NCI-H1436 treated with DMSO at 0.1 percent for 48 hours (cell line): ENCODE data around the gene PHYKPL.
"Not testable (repeated sequence)": the region's sequence is repeated elsewhere in the genome, so short reads cannot be mapped to it uniquely, and the experiment has no call there.

Source experiments
- DNase-seq: peaks from one replicate; lab custom pipeline; 2025; lab: John Stamatoyannopoulos, UW

The PHYKPL gene

GRCh38 chr5:178239626-178240301 is 7.2 kb upstream of the PHYKPL start:
- DNase-seq = not testable (repeated sequence)

GRCh38 chr5:178238711-178239592 is 6.3 kb upstream of the PHYKPL start:
- no peak for DNase-seq

GRCh38 chr5:178238313-178238635 is 5.7 kb upstream of the PHYKPL start:
- DNase-seq = no peak

GRCh38 chr5:178237431-178238312 is 5.1 kb upstream of the PHYKPL start:
- no peak for DNase-seq

GRCh38 chr5:178236679-178237078 is 4.1 kb upstream of the PHYKPL start:
- no peak for DNase-seq

- DNase-seq = no peak
Measured at GRCh38 chr5:178236126-178236525, 3.5 kb upstream of the PHYKPL start.

GRCh38 chr5:178235588-178235974 is 3.0 kb upstream of the PHYKPL start:
- DNase-seq = no peak

GRCh38 chr5:178234750-178235587 is 2.4 kb upstream of the PHYKPL start:
- no peak for DNase-seq

GRCh38 chr5:178234121-178234749 is 1.6 kb upstream of the PHYKPL start:
- DNase-seq = no peak

GRCh38 chr5:178232920-178233429 is 373 bp upstream of the PHYKPL start:
- DNase-seq = no peak

GRCh38 chr5:178231539-178232123 is 971 bp downstream of the PHYKPL start:
- no peak for DNase-seq

- DNase-seq = no peak
Measured at GRCh38 chr5:178230879-178231538, 1.6 kb downstream of the PHYKPL start.

- no peak for DNase-seq
Measured at GRCh38 chr5:178229861-178230260, 2.7 kb downstream of the PHYKPL start.

GRCh38 chr5:178229111-178229510 is 3.5 kb downstream of the PHYKPL start:
- DNase-seq = not testable (repeated sequence)

- DNase-seq = no peak
Measured at GRCh38 chr5:178228609-178229008, 4.0 kb downstream of the PHYKPL start.

- no peak for DNase-seq
Measured at GRCh38 chr5:178227929-178228328, 4.7 kb downstream of the PHYKPL start.

GRCh38 chr5:178227138-178227659 is 5.4 kb downstream of the PHYKPL start:
- no peak for DNase-seq

GRCh38 chr5:178225174-178225573 is 7.4 kb downstream of the PHYKPL start:
- DNase-seq = no peak

- no peak for DNase-seq
Measured at GRCh38 chr5:178224403-178224802, 8.2 kb downstream of the PHYKPL start.
